Endothelial cell (in vitro differentiated cells): Measurements from ENCODE around the gene SSH2. TPM values are rescaled to one million over a fixed set of nuclear protein-coding genes. Genes with fewer than 3 reads are reported as not detected.

ENCODE experiments used
- DNase-seq: peaks from one replicate; pipeline ENCODE4 v3.0.0; 2021; ENCODE audit warnings: low spot score
- H3K27ac Mint-ChIP-seq: one replicate; pipeline ENCODE4 v1.8.0; 2021; ENCODE audit warnings: mixed read lengths, inconsistent platforms; ENCODE audit not compliant: unreplicated experiment
- H3K27me3 Mint-ChIP-seq: one replicate; pipeline ENCODE4 v1.8.0; 2021; ENCODE audit warnings: mild to moderate bottlenecking, moderate library complexity, mixed read lengths, inconsistent platforms; ENCODE audit not compliant: unreplicated experiment
- H3K36me3 Mint-ChIP-seq: one replicate; pipeline ENCODE4 v1.8.0; 2021; ENCODE audit warnings: mild to moderate bottlenecking, low read depth, mixed read lengths, inconsistent platforms; ENCODE audit not compliant: unreplicated experiment
- H3K4me1 Mint-ChIP-seq: one replicate; pipeline ENCODE4 v1.8.0; 2021; ENCODE audit warnings: mild to moderate bottlenecking, mixed read lengths, inconsistent platforms; ENCODE audit not compliant: unreplicated experiment
- H3K4me3 Mint-ChIP-seq: one replicate; pipeline ENCODE4 v1.8.0; 2021; ENCODE audit warnings: mild to moderate bottlenecking, mixed read lengths, inconsistent platforms; ENCODE audit not compliant: unreplicated experiment
- H3K9me3 Mint-ChIP-seq: one replicate; pipeline ENCODE4 v1.8.0; 2021; ENCODE audit warnings: mixed read lengths, inconsistent platforms; ENCODE audit not compliant: unreplicated experiment
- CTCF ChIP-seq: fragments of 200-600 bp; sonication (generic); IDR thresholded peaks from one replicate; pipeline ENCODE4 v1.5.0; 2021; ENCODE audit warnings: antibody characterized with exemption; ENCODE audit not compliant: unreplicated experiment
- total RNA-seq: library from RNA; stranded (reverse); fragmentation: NEBNext Ultra II Directional; extraction: Animal tissue kit (Norgen Biotek cat#: 25700); gene quantifications from one replicate; pipeline ENCODE4 v1.2.1, GENCODE V29; 2021; ENCODE audit not compliant: unreplicated experiment

SSH2 gene
- total RNA-seq, 1 donor from 2014 or later = 81.2 TPM

- Mint-ChIP-seq H3K4me3 (peak overlapping the region; percentile 47), H3K27ac (no peak overlapping the region), H3K4me1 (no peaks in the 10 kb centered on the region), H3K27me3 (no peaks in the 10 kb centered on the region), H3K36me3 (peaks cover 4% of the 10 kb centered on the region), H3K9me3 (no peaks in the 10 kb centered on the region)
- no peak for TF ChIP-seq CTCF
- no peak for DNase-seq
These were observed 157.0 kb downstream of the SSH2 start for GRCh38 chr17:29772981-29773380.

DNA sequence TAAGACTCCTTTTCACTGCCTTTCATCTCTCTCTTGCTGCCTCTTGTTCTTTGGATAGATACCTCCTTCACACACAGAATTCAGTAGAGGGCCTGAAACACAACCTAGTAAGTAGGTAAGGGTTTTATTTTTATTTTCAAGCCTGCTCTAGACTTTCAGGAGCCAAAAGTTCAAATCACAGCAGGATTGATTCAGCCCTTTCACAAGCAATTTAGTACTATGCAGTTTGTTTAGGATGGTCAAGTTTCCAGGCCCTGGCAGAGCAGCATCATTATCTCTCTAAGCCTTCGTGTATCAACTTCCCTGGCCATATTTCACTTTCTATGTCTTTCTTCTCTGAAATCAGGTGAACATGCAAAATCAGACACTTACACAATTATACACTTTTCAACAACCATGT is 158.5 kb downstream of the SSH2 start:
- Mint-ChIP-seq H3K27ac (no peak overlapping the region), H3K27me3 (no peaks in the 10 kb centered on the region), H3K4me3 (no peak overlapping the region), H3K36me3 (peaks cover 4% of the 10 kb centered on the region), H3K4me1 (no peaks in the 10 kb centered on the region), H3K9me3 (no peaks in the 10 kb centered on the region)
- TF ChIP-seq CTCF = no peak
- no peak for DNase-seq

DNA sequence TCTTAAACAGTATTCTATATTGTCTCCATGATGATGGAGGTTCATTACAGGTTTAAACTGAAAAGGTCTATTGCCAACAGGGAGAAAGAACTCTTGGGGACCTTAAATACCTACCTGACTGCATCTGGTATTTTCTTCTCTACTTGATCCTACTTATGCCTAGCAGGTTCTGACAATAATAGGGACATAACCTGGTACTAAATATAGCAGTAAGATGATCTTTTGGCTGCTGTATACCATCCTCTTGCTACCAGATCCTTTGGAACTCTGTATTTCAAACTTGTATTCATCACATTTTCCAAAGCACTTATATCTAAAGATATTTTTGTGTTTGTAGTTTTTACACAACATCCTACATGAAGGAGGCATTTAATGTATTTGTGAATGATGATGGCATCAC is 160.8 kb downstream of the SSH2 start:
- H3K4me3 Mint-ChIP-seq = no peak overlapping the region
- peaks cover 4% of the 10 kb centered on the region for H3K36me3 Mint-ChIP-seq
- H3K4me1 Mint-ChIP-seq = no peaks in the 10 kb centered on the region
- no peak overlapping the region for H3K27ac Mint-ChIP-seq
- H3K27me3 Mint-ChIP-seq = no peaks in the 10 kb centered on the region
- DNase-seq = no peak
- TF ChIP-seq CTCF = no peak
- no peaks in the 10 kb centered on the region for H3K9me3 Mint-ChIP-seq

- H3K4me3 Mint-ChIP-seq = no peak overlapping the region
- H3K36me3 Mint-ChIP-seq = no peaks in the 10 kb centered on the region
- no peaks in the 10 kb centered on the region for H3K27me3 Mint-ChIP-seq
- DNase-seq = no peak
- no peak overlapping the region for H3K27ac Mint-ChIP-seq
- peaks cover 3% of the 10 kb centered on the region for H3K4me1 Mint-ChIP-seq
- H3K9me3 Mint-ChIP-seq = no peaks in the 10 kb centered on the region
- TF ChIP-seq CTCF = no peak
These were observed 163.2 kb downstream of the SSH2 start for GRCh38 chr17:29766796-29767327.

- Mint-ChIP-seq H3K36me3 (peaks cover 2% of the 10 kb centered on the region), H3K27me3 (peaks cover 7% of the 10 kb centered on the region), H3K4me3 (no peak overlapping the region), H3K27ac (no peak overlapping the region), H3K4me1 (peaks cover 9% of the 10 kb centered on the region), H3K9me3 (no peaks in the 10 kb centered on the region)
- TF ChIP-seq CTCF = no peak
- DNase-seq = no peak
These were observed 165.3 kb downstream of the SSH2 start for GRCh38 chr17:29764748-29765147.
